Measurements from ENCODE around the gene ZDHHC4.

Gene ZDHHC4

DNA sequence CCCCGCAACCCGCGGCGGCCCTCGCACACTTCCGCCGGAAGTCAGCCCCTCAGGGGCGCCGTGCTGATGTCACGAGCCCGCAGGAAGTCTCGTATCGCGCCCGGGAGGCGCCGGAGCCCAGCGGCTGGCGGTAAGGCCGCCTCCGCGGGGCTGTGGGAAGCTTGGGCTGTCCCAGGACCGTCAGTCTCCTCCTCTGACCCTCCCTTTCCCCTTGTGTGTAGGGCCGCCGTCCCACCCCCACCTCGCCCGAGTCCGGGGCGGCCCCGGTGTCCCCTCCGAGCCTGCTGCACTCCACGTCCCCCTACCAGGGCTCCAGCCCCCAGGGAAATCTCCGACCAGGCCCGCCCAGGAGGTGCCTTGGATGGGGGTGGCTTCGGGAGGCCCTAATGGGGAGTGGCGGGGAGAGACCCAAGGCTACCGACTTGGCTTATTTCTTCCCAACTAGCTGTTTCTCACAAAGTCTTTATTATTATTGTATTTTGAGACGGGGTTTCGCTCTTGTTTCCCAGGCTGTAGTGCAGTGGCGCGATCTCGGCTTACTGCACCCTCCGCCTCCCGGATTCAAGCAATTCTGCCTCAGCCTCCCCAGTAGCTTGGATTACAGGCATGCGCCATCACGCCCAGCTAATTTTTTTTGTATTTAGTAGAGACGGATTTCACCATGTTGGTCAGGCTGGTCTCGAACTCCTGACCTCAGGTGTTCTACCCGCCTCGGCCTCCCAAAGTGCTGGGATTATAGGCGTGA lies at the start of gene ZDHHC4:
Gene ZDHHC4, plus strand, starts transcription at position 86 of the 745 bp plus-strand sequence. CDS start 3,108 bp downstream, outside the sequence.
- peak; percentile 76 for DNase-seq (ENCODE audit: low read depth, low spot score)

DNA sequence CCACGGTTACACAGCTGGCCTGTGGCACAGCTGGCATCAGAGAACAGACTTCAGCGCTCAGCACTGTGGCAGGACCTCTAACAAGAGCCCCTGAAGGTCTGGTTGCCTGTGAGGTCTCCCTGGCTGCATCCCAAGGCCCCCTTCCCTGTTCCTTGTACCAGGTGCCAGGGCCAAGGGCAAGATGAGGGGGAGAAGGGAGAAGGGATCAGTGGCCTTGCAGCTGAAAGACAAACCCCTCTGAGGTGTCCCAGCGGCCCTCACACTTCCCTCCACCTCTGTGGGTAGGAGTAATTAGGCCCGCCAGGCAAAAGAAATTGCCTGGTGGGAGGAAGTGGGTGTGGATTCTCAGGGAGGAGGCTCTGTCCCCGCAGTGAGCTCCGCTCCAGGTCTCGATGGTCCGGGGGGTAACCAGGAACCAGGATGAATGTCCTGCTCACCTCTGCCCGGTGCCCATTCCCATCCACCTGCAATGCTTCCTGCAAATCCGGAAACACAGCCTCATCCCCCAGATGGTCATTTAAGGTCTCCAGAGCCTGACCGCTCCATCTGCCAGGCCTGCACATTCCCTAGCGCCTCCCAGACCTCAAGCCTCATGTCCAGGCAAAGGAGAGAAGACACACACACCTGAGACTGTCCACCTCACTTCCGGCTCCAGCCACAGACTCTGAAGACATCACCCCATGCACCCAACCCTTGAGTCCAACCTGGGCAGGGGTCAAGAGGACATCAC lies 48.7 kb upstream of the ZDHHC4 start:
- no peak for DNase-seq (ENCODE audit: low read depth, low spot score)

- no peak for DNase-seq (ENCODE audit: low read depth, low spot score)
These were observed 47.6 kb upstream of the ZDHHC4 start for GRCh38 chr7:6529643-6530042.

GRCh38 chr7:6530626-6531491 lies 46.4 kb upstream of the ZDHHC4 start:
- peak; percentile 58 for DNase-seq (ENCODE audit: low read depth, low spot score)

GRCh38 chr7:6531492-6532279 lies 45.6 kb upstream of the ZDHHC4 start:
- DNase-seq (ENCODE audit: low read depth, low spot score) = no peak

- no peak for DNase-seq (ENCODE audit: low read depth, low spot score)
These were observed 44.7 kb upstream of the ZDHHC4 start for GRCh38 chr7:6532516-6532915.

DNA sequence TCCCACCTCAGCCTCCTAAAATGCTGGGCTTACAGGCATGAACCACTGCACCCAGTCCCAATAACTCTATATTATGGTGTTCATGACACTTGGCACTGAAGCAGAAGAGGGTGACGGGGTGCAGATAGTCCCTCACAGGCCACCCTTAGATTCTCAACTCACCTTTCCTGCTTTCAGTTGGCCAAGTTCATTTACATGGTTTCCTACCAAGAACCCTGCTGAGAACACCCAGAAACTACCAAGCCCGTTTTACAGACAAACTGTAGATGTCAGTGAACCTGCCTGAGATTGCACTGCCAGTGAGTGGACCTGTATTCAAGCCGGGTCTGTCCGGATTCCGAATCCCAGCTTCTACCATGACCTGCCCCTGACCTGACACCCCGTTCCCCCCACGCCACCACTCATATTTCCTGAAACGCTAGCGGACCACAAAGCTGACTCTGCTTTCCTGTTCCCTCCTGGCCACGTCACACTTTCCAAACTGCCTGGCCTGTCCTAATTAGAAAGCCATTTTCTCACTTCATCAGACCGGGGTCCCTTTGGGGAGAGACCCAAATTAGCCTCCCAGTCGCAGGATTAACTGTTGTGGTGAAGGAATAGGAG lies 43.3 kb upstream of the ZDHHC4 start:
- no peak for DNase-seq (ENCODE audit: low read depth, low spot score)

DNA sequence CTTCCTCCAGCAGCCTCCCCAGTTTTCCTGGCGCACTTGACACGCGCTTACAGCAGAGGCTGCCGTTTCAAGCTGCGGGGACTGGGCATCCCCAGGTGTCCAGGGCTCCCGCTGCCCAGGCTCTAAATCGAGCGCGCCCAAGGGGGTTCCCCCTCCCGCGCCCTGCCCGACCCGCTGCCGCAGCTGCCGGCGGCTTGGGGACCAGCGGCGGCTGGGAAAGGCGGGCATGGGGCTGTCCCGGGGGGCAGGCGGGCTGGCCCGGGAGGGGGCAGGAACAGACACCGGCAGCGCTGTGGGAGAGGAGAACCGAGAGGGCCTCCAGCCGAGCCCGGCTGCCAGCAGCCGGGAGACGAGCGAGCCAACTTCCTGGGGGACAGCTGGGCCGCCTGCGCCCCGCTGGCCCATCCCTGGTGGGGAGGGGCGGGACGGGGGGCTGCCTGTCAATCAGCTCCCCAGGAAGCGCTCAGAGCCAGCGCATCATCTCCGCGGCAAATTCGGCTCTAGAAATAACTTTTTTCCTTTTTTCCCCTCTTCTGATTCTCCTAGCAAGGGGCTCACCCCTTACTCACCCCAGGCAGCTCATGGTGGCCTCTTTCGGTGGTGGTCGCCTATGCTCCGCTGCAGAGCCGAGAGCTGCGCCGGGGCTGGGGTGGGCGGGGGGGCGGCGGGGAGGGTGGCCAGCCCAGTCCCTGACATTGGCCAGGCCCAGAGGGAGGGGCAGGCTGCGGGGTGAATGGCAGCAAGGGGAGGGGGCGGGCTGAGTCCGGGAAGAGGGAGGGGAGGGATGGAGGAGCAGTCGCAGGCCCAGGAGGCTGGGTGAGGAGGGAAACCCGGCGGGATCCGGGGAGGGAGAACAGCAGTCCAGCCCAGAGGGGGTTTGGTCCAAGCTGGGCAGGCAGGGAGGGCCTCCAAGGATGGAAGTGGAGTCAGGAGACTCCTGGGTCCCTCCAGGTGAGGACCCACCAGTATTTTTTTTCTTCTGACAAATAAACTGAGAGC lies 40.7 kb upstream of the ZDHHC4 start:
- no peak for DNase-seq (ENCODE audit: low read depth, low spot score)

DNA sequence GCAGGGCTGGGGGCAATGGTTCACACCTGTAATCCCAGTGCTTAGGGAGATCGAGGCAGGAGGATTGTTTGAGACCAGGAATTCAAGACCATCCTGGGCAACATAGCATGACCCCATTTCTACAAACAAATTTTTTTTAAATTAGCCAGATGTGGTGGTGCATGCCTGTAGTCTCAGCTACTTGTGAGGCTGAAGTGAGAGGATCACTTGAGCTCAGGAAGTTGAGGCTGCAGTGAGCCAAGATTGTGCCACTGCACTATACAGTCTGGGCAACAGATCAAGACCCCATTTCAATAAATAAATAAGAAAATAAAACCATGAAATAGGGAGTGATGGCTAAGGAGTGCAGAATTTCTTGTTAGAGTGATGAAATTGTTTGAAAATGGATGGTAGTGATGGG lies 34.9 kb upstream of the ZDHHC4 start:
- DNase-seq (ENCODE audit: low read depth, low spot score) = no peak

DNA sequence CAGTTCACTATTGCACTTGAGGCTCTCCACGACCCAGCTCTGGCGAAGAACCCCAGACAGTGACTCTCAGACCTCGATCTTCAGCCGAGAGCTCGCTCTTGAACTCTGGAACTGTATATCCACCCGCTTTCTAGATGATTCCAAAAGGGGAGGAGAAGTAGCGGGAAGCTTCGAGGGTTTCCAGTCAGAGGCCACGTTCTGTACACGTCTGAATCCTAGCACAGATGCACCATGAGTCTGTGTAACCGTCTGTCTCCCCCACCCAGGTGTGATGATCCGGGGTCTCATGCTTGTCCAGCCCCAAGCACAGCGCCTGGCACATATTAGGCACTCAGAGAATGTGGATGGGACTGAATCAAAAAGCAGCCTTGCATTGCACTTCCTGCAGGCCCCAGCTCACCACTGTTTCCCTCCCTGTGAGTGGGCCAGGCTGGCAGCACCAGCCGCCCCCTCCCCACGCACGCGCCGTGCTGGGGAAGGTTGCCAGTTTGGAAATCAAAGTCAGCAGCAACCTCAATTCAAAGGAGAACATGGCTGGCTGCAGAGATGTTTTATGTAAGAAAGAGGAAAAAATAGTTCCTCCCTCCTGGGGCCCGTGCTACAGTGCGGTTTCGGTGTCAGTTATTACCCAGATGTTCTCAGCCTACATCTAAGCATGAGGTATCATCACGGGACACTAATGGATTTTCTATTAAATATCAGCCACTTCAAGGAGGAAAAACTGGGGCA lies 31.7 kb upstream of the ZDHHC4 start:
- no peak for DNase-seq (ENCODE audit: low read depth, low spot score)

- DNase-seq (ENCODE audit: low read depth, low spot score) = no peak
These were observed 30.6 kb upstream of the ZDHHC4 start for GRCh38 chr7:6546498-6547251.

DNA sequence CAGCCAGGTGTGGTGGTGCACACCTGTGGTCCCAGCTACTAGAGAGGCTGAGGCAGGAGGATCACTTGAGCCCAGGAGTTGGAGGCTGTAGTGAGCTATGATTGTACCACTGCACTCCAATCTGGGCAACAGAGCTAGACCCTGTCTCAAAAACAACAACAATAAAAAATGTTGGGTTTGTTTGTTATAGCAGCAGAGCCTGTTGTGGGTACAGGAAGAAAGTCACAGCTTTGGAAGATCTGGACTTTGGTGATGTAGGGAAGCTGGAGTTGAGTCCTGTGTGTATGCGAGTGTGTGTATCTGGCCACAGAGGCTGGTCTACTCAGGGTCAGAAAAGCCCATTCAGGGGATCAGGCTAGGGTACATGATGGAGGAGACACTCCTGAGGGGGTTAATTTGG lies 29.9 kb upstream of the ZDHHC4 start:
- DNase-seq (ENCODE audit: low read depth, low spot score) = no peak

- DNase-seq (ENCODE audit: low read depth, low spot score) = no peak
These were observed 26.2 kb upstream of the ZDHHC4 start, which contains the start of gene GRID2IP for GRCh38 chr7:6551016-6551511. Gene GRID2IP, minus strand, starts transcription at chr7:6551461. Its CDS starts 25 bp downstream, at chr7:6551436.

- DNase-seq (ENCODE audit: low read depth, low spot score) = no peak
These were observed 23.7 kb upstream of the ZDHHC4 start for GRCh38 chr7:6553448-6554044.

- DNase-seq (ENCODE audit: low read depth, low spot score) = no peak
These were observed 22.4 kb upstream of the ZDHHC4 start for GRCh38 chr7:6554848-6555247.

DNA sequence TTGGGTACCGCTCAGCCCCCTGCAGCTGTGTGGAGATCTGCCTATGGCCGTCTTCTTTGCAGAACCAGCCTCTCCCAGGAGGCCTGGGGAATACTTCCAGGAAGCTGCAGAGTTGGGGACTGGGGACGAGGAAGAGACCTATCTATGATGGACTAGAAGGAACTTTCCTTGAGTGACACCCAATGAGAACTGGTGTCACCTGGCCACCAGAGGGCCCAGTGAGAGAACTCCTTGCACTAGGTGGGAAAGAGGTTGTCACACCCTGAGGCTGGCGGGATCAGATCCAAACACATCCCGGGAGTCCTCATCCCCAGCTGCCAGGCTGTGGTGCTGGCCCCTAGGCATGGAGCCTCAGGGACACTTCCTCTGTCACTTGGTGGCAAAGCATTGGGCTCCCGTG lies 21.1 kb upstream of the ZDHHC4 start:
- DNase-seq (ENCODE audit: low read depth, low spot score) = no peak

- no peak for DNase-seq (ENCODE audit: low read depth, low spot score)
These were observed 18.4 kb upstream of the ZDHHC4 start for GRCh38 chr7:6558837-6559236.

DNA sequence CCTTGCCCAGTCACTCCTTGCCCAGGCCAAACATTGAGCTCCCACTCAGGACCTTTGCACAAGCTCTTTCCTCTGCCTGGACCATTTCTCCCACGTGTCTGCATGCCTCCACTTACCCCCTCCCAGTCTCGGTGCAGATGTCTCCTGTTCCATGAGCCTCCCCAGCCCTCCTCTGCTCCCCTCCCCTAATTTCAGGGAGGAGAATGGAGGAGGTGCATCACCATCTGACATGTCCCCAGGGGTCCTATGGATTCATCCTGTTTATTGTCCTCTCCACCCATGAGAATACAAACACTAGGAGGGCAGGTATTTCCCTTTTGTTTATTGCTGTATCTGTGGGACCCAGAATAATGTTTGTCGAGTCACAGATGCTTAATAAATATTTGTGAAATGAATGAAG lies 17.4 kb upstream of the ZDHHC4 start:
- no peak for DNase-seq (ENCODE audit: low read depth, low spot score)
